Measurements from ENCODE around the gene QDPR. TPM values are rescaled to one million over a fixed set of nuclear protein-coding genes. Genes with fewer than 3 reads are reported as not detected.
"Not testable (repeated sequence)": the region's sequence is repeated elsewhere in the genome, so short reads cannot be mapped to it uniquely, and the experiment has no call there.

QDPR gene
- total RNA-seq, 1 donor from 2014 or later = 16.2 TPM

GRCh38 chr4:17544205-17544604, 32.3 kb upstream of the QDPR start:
- H3K36me3 ChIP-seq = no peaks in the 10 kb centered on the region
- TF ChIP-seq POLR2AphosphoS5 (IDR thresholded peaks at IDR 0.05; ENCODE audit: insufficient read depth in 1 of 2, low read depth in 1 of 2) = no peak
- no peak for TF ChIP-seq POLR2A (IDR thresholded peaks at IDR 0.05)
- no peak for TF ChIP-seq CTCF (IDR thresholded peaks at IDR 0.05)
- intact Hi-C loops (cut with DNase I) = loop anchor here (10.0 kb wide), 1 partner anchor 91 kb away; no protein-coding TSS in a partner anchor

GRCh38 chr4:17537060-17537459, 25.2 kb upstream of the QDPR start:
- DNase-seq (ENCODE audit: extremely low spot score in 2 of 2); H3K4me3 ChIP-seq; H3K27ac ChIP-seq; intact Hi-C loops (cut with DNase I); H3K27me3 ChIP-seq; H3K4me1 ChIP-seq; H3K36me3 ChIP-seq; H3K9me3 ChIP-seq: not testable (repeated sequence)

More at GRCh38 chr4:17544205-17544604, 32.3 kb upstream of the QDPR start:
- no peaks in the 10 kb centered on the region for H3K27me3 ChIP-seq
- no peak overlapping the region for H3K4me3 ChIP-seq
- H3K27ac ChIP-seq = no peak overlapping the region
- DNase-seq (ENCODE audit: extremely low spot score in 2 of 2) = no peak
- H3K4me1 ChIP-seq = no peaks in the 10 kb centered on the region
- H3K9me3 ChIP-seq = no peaks in the 10 kb centered on the region

GRCh38 chr4:17535906-17536305, 24.0 kb upstream of the QDPR start:
- TF ChIP-seq POLR2AphosphoS5 (IDR thresholded peaks at IDR 0.05; ENCODE audit: insufficient read depth in 1 of 2, low read depth in 1 of 2) (no peak), CTCF (IDR thresholded peaks at IDR 0.05) (no peak), POLR2A (IDR thresholded peaks at IDR 0.05) (no peak)
- no peaks in the 10 kb centered on the region for H3K36me3 ChIP-seq
- H3K9me3 ChIP-seq = no peaks in the 10 kb centered on the region
- no peaks in the 10 kb centered on the region for H3K27me3 ChIP-seq
- H3K4me3 ChIP-seq = no peak overlapping the region
- intact Hi-C loops (cut with DNase I) = no loop called here
- no peak for DNase-seq (ENCODE audit: extremely low spot score in 2 of 2)
- no peaks in the 10 kb centered on the region for H3K4me1 ChIP-seq
- no peak overlapping the region for H3K27ac ChIP-seq

- H3K27ac ChIP-seq = no peak overlapping the region
- intact Hi-C loops (cut with DNase I) = no loop called here
- no peaks in the 10 kb centered on the region for H3K4me1 ChIP-seq
- DNase-seq (ENCODE audit: extremely low spot score in 2 of 2) = no peak
- no peaks in the 10 kb centered on the region for H3K9me3 ChIP-seq
- no peaks in the 10 kb centered on the region for H3K27me3 ChIP-seq
- TF ChIP-seq POLR2A (IDR thresholded peaks at IDR 0.05) (no peak), CTCF (IDR thresholded peaks at IDR 0.05) (no peak), POLR2AphosphoS5 (IDR thresholded peaks at IDR 0.05; ENCODE audit: insufficient read depth in 1 of 2, low read depth in 1 of 2) (no peak)
- H3K36me3 ChIP-seq = no peaks in the 10 kb centered on the region
- no peak overlapping the region for H3K4me3 ChIP-seq
These were observed 23.4 kb upstream of the QDPR start for GRCh38 chr4:17535242-17535641.

- Histone ChIP-seq H3K27ac (no peak overlapping the region), H3K9me3 (no peaks in the 10 kb centered on the region), H3K4me3 (no peak overlapping the region), H3K36me3 (no peaks in the 10 kb centered on the region), H3K27me3 (no peaks in the 10 kb centered on the region), H3K4me1 (no peaks in the 10 kb centered on the region)
- DNase-seq (ENCODE audit: extremely low spot score in 2 of 2) = no peak
- TF ChIP-seq CTCF (IDR thresholded peaks at IDR 0.05) (no peak), POLR2AphosphoS5 (IDR thresholded peaks at IDR 0.05; ENCODE audit: insufficient read depth in 1 of 2, low read depth in 1 of 2) (no peak), POLR2A (IDR thresholded peaks at IDR 0.05) (no peak)
- intact Hi-C loops (cut with DNase I) = no loop called here
These were observed 22.8 kb upstream of the QDPR start for GRCh38 chr4:17534705-17535104.
